Upper lobe of left lung (tissue), 4 donors: ENCODE data around the gene ELK1.

Experiments used
- CTCF ChIP-seq, 6 experiments: fragments of 450-650 bp in 4 of 6; fragments of 200-600 bp in 2 of 6; sonication (generic) in 2 of 6; IDR thresholded peaks; one replicate each; pipeline ENCODE4 v1.5.1; 2016 to 2019; ENCODE audit warnings: antibody characterized with exemption in 6 of 6
- POLR2A ChIP-seq, 4 donors: fragments of 450-650 bp; IDR thresholded peaks; one replicate each; pipeline ENCODE4 v1.5.1; 2016 to 2017; ENCODE audit warnings: antibody characterized with exemption in 4 of 4, mild to moderate bottlenecking in 2 of 4
- POLR2AphosphoS5 ChIP-seq, 2 donors: sonication (generic); formaldehyde crosslinking; IDR thresholded peaks; one replicate each; pipeline ENCODE4 v1.5.1; 2017; ENCODE audit warnings: antibody characterized with exemption in 2 of 2

GRCh38 chrX:47651043-47651905, 911 bp upstream of the ELK1 start:
- TF ChIP-seq CTCF (IDR thresholded peaks at IDR 0.05) (no peak), POLR2A (IDR thresholded peaks at IDR 0.05) (no peak), POLR2AphosphoS5 (IDR thresholded peaks at IDR 0.05) (peak in 1 of 2 donors; percentile 20)
